H9 (cell line): ENCODE results near the gene ZNF775. TPM values are rescaled to one million over a fixed set of nuclear protein-coding genes. Genes with fewer than 3 reads are reported as not detected.

Source experiments
- DNase-seq: peaks from one replicate; pipeline ENCODE4 v3.0.0-alpha.2; 2017
- H2AFZ ChIP-seq: one replicate; pipeline ENCODE4 v1.6.1; 2013; ENCODE audit warnings: mild to moderate bottlenecking, low read length, control low read depth, moderate library complexity
- H2AK5ac ChIP-seq: 2 replicates; pipeline ENCODE4 v1.6.1; 2013; ENCODE audit warnings: low read length, control low read depth, mixed read lengths; ENCODE audit not compliant: insufficient read length
- H2BK120ac ChIP-seq: one replicate; pipeline ENCODE4 v1.6.1; 2013; ENCODE audit warnings: low read depth, mild to moderate bottlenecking, low read length, control low read depth, inconsistent platforms; ENCODE audit not compliant: poor library complexity, severe bottlenecking
- H2BK12ac ChIP-seq: 2 replicates; pipeline ENCODE4 v1.6.1; 2013; ENCODE audit warnings: low read length, control low read depth, mixed read lengths, low read depth; ENCODE audit not compliant: insufficient read length
- H2BK15ac ChIP-seq: 2 replicates; pipeline ENCODE4 v1.6.1; 2013; ENCODE audit warnings: low read depth, low read length, control low read depth
- H2BK20ac ChIP-seq: one replicate; pipeline ENCODE4 v1.6.1; 2013; ENCODE audit warnings: low read depth, mild to moderate bottlenecking, low read length, control low read depth, inconsistent platforms; ENCODE audit not compliant: poor library complexity, severe bottlenecking
- H2BK5ac ChIP-seq: 2 replicates; pipeline ENCODE4 v1.6.1; 2013; ENCODE audit warnings: low read length, control low read depth, mixed read lengths; ENCODE audit not compliant: insufficient read length
- H3K14ac ChIP-seq: 2 replicates; pipeline ENCODE4 v1.6.1; 2013; ENCODE audit warnings: low read length, control low read depth; ENCODE audit not compliant: insufficient read depth
- H3K18ac ChIP-seq: 2 replicates; pipeline ENCODE4 v1.6.1; 2013; ENCODE audit warnings: low read depth, mild to moderate bottlenecking, mixed read lengths, low read length, control low read depth; ENCODE audit not compliant: insufficient read length
- H3K23ac ChIP-seq: 2 replicates; pipeline ENCODE4 v1.6.1; 2013; ENCODE audit warnings: low read length, control low read depth, mixed read lengths, low read depth; ENCODE audit not compliant: insufficient read length
- H3K23me2 ChIP-seq: 2 replicates; pipeline ENCODE4 v1.6.1; 2013; ENCODE audit warnings: low read depth, mild to moderate bottlenecking, mixed read lengths, low read length, control low read depth; ENCODE audit not compliant: insufficient read length, poor library complexity, severe bottlenecking
- H3K27ac ChIP-seq: 2 replicates; pipeline ENCODE4 v1.5.1; 2013; ENCODE audit warnings: low read length, control low read depth, mixed read lengths, low read depth; ENCODE audit not compliant: insufficient read length
- H3K27me3 ChIP-seq: 2 replicates; pipeline ENCODE4 v1.6.1; 2013; ENCODE audit warnings: low read length, control low read depth, inconsistent platforms; ENCODE audit not compliant: insufficient read depth
- H3K4ac ChIP-seq: 2 replicates; pipeline ENCODE4 v1.6.1; 2013; ENCODE audit warnings: low read depth, mild to moderate bottlenecking, control low read depth, inconsistent platforms, low read length, moderate library complexity
- H3K4me1 ChIP-seq: 2 replicates; pipeline ENCODE4 v1.6.1; 2013; ENCODE audit warnings: low read length, control low read depth, inconsistent platforms; ENCODE audit not compliant: insufficient read depth
- H3K4me2 ChIP-seq: 2 replicates; pipeline ENCODE4 v1.6.1; 2013; ENCODE audit warnings: low read length, control low read depth, mixed read lengths; ENCODE audit not compliant: insufficient read length, insufficient read depth
- H3K56ac ChIP-seq: 2 replicates; pipeline ENCODE4 v1.6.1; 2013; ENCODE audit warnings: low read depth, mild to moderate bottlenecking, mixed read lengths, low read length, control low read depth; ENCODE audit not compliant: insufficient read length
- H3K79me1 ChIP-seq: 2 replicates; pipeline ENCODE4 v1.6.1; 2013; ENCODE audit warnings: low read depth, mild to moderate bottlenecking, moderate library complexity, low read length, control low read depth, inconsistent platforms; ENCODE audit not compliant: insufficient read depth, poor library complexity, severe bottlenecking
- H3K79me2 ChIP-seq: 2 replicates; pipeline ENCODE4 v1.6.1; 2013; ENCODE audit warnings: low read length, control low read depth, inconsistent platforms; ENCODE audit not compliant: insufficient read depth
- H3K9ac ChIP-seq: 2 replicates; pipeline ENCODE4 v1.6.1; 2013; ENCODE audit warnings: low read length, control low read depth, mixed read lengths; ENCODE audit not compliant: insufficient read length; ENCODE audit errors: extremely low read depth
- H3K9me3 ChIP-seq: one replicate; pipeline ENCODE4 v1.6.1; 2013; ENCODE audit warnings: low read depth, low read length, inconsistent platforms; ENCODE audit not compliant: control insufficient read depth
- H3T11ph ChIP-seq: one replicate; pipeline ENCODE4 v1.6.1; 2013; ENCODE audit warnings: mild to moderate bottlenecking, low read length, control low read depth, inconsistent platforms
- H4K20me1 ChIP-seq: one replicate; pipeline ENCODE4 v1.6.1; 2013; ENCODE audit not compliant: control insufficient read depth, insufficient read length, insufficient read depth
- H4K5ac ChIP-seq: 2 replicates; pipeline ENCODE4 v1.6.1; 2013; ENCODE audit warnings: low read depth, mild to moderate bottlenecking, mixed read lengths, low read length, control low read depth; ENCODE audit not compliant: insufficient read length
- H4K8ac ChIP-seq: replicated peaks from 2 replicates; pipeline ENCODE4 v1.6.1; 2013; ENCODE audit warnings: low read length, control low read depth, mixed read lengths, low read depth; ENCODE audit not compliant: insufficient read length
- H4K91ac ChIP-seq: 2 replicates; pipeline ENCODE4 v1.6.1; 2013; ENCODE audit warnings: low read depth, mild to moderate bottlenecking, moderate library complexity, mixed read lengths, low read length, control low read depth; ENCODE audit not compliant: insufficient read length
- H3K27ac Mint-ChIP-seq, 3 experiments: 2 replicates in 2 of 3; 3 replicates in 1 of 3; pipeline ENCODE4 v1.8.0; 2020 to 2021; ENCODE audit warnings: mixed read lengths in 3 of 3, mild to moderate bottlenecking in 1 of 3, moderate library complexity in 1 of 3
- H3K27me3 Mint-ChIP-seq: 2 replicates; pipeline ENCODE4 v1.8.0; 2021; ENCODE audit warnings: low read depth, mild to moderate bottlenecking, moderate library complexity, mixed read lengths
- H3K36me3 Mint-ChIP-seq, 3 experiments: 2 replicates in 2 of 3; 3 replicates in 1 of 3; pipeline ENCODE4 v1.8.0; 2020 to 2021; ENCODE audit warnings: low read depth in 3 of 3, mixed read lengths in 3 of 3; ENCODE audit not compliant: insufficient read depth in 1 of 3
- H3K4me1 Mint-ChIP-seq, 2 experiments: 2 replicates each; pipeline ENCODE4 v1.8.0; 2020; ENCODE audit warnings: mixed read lengths in 2 of 2
- H3K4me3 Mint-ChIP-seq, 2 experiments: 2 replicates in 1 of 2; 3 replicates in 1 of 2; pipeline ENCODE4 v1.8.0; 2020 to 2021; ENCODE audit warnings: mild to moderate bottlenecking in 2 of 2, mixed read lengths in 2 of 2, moderate library complexity in 1 of 2
- H3K9me3 Mint-ChIP-seq, 2 experiments: 2 replicates in 1 of 2; 3 replicates in 1 of 2; pipeline ENCODE4 v1.8.0; 2020; ENCODE audit warnings: mild to moderate bottlenecking in 2 of 2, mixed read lengths in 2 of 2, moderate library complexity in 1 of 2
- WGBS: extraction: QIAGEN DNeasy Blood & Tissue Kit; methylation state at CpG from one replicate; pipeline ENCODE4 v1.1.7; 2013; ENCODE audit warnings: missing lambda C conversion rate, low lambda C conversion rate, mixed read lengths; ENCODE audit not compliant: insufficient read length; ENCODE audit errors: extremely low coverage; 5-methylcytosine and 5-hydroxymethylcytosine counted together
- total RNA-seq: library from RNA; stranded (reverse); gene quantifications from 2 replicates; pipeline ENCODE4 v1.2.1, GENCODE V29; 2021
- TF ChIP-seq, protein P1 (sequence below): fragments of 200-600 bp; sonication (generic); conservative IDR thresholded peaks from 3 replicates; pipeline ENCODE4 v1.8.0; 2021; ENCODE audit warnings: antibody characterized with exemption, mild to moderate bottlenecking

ZNF775 gene
- total RNA-seq, 1 experiment from 2014 or later: 10.5 TPM

DNA sequence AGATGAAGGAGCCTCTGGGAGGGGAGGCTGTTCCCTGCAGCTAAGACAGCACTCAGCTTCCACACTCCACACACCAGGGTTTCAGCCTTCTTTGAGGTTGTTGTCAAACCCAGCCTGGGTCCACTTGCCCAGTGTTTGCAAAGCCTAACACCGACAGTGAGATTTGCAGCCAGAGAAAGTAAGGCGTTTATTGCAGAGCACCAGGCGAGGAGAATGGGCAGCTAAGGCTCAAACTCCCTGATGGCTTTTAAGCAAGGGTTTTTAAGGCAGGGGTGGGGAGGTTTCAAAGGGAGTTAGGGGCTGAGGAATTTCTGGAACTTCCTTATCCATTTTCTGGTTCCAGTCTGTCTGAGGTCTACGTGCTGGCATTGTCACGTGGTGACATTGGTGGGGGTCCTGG is 4.7 kb upstream of the ZNF775 start:
- H2AK5ac ChIP-seq: no peak overlapping the region
- no peak overlapping the region for H3K23ac ChIP-seq
- H2BK15ac ChIP-seq: no peak overlapping the region
- no peak for DNase-seq
- H2BK20ac ChIP-seq: no peak overlapping the region
- H3K4ac ChIP-seq: no peak overlapping the region
- H2BK12ac ChIP-seq: no peak overlapping the region
- no peak overlapping the region for H3K56ac ChIP-seq
- Mint-ChIP-seq H3K36me3 (peaks cover 30 to 49% (median 43%) of the 10 kb centered on the region in 3 experiments; a peak in 6 of 7 replicates), H3K4me3 (no peak overlapping the region), H3K27ac (peak overlapping the region; percentile 85 to 90 (median 88)), H3K27me3 (no peaks in the 10 kb centered on the region), H3K9me3 (no peaks in the 10 kb centered on the region), H3K4me1 (peaks cover 55 to 65% of the 10 kb centered on the region in 2 experiments)
- WGBS: no CpG with 5 or more reads among the region's 5 CpGs
- H4K5ac ChIP-seq: no peak overlapping the region
- no peaks in the 10 kb centered on the region for H3K27me3 ChIP-seq
- peaks cover 11% of the 10 kb centered on the region; the same call in 1 of the 2 replicates for H3K79me2 ChIP-seq
- no peaks in the 10 kb centered on the region for H4K20me1 ChIP-seq
- no peak overlapping the region for H4K91ac ChIP-seq
- no peak overlapping the region for H3K18ac ChIP-seq
- no peak overlapping the region for H3K27ac ChIP-seq
- H3T11ph ChIP-seq: no peak overlapping the region
- no peak overlapping the region for H2BK120ac ChIP-seq
- H3K9me3 ChIP-seq: no peaks in the 10 kb centered on the region
- H3K9ac ChIP-seq: no peak overlapping the region
- H3K4me2 ChIP-seq: no peak overlapping the region
- no peak overlapping the region for H2BK5ac ChIP-seq
- no peak overlapping the region for H3K14ac ChIP-seq
- H3K23me2 ChIP-seq: peaks cover 7% of the 10 kb centered on the region
- peaks cover 12% of the 10 kb centered on the region; the same call in 1 of the 2 replicates for H3K4me1 ChIP-seq
- H3K79me1 ChIP-seq: peaks cover 7% of the 10 kb centered on the region
- no peak overlapping the region for H4K8ac ChIP-seq
- TF ChIP-seq, protein P1, sequence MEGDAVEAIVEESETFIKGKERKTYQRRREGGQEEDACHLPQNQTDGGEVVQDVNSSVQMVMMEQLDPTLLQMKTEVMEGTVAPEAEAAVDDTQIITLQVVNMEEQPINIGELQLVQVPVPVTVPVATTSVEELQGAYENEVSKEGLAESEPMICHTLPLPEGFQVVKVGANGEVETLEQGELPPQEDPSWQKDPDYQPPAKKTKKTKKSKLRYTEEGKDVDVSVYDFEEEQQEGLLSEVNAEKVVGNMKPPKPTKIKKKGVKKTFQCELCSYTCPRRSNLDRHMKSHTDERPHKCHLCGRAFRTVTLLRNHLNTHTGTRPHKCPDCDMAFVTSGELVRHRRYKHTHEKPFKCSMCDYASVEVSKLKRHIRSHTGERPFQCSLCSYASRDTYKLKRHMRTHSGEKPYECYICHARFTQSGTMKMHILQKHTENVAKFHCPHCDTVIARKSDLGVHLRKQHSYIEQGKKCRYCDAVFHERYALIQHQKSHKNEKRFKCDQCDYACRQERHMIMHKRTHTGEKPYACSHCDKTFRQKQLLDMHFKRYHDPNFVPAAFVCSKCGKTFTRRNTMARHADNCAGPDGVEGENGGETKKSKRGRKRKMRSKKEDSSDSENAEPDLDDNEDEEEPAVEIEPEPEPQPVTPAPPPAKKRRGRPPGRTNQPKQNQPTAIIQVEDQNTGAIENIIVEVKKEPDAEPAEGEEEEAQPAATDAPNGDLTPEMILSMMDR: no peak
- no peak overlapping the region for H2AFZ ChIP-seq
